ENCODE measurements around the gene URAD. TPM values are rescaled to one million over a fixed set of nuclear protein-coding genes. Genes with fewer than 3 reads are reported as not detected.

URAD gene
- total RNA-seq, 1 donor, result not detected

GRCh38 chr13:27928353-27928804, 60.1 kb downstream of the URAD start:
- H3K27me3 ChIP-seq (ENCODE audit: insufficient read depth, low read length), result peaks cover 77% of the 10 kb centered on the region
- no peak overlapping the region for H3K4me3 ChIP-seq (ENCODE audit: insufficient read depth, low read length)
- no peaks in the 10 kb centered on the region for H3K79me2 ChIP-seq (ENCODE audit: insufficient read depth, low read length)
- no peak for TF ChIP-seq CTCF (IDR thresholded peaks at IDR 0.05; ENCODE audit: extremely low read depth, low read depth, low read length)
- no peak overlapping the region for H3K4me2 ChIP-seq (ENCODE audit: insufficient read depth, low read length)
- H3K27ac ChIP-seq (ENCODE audit: low read depth, low read length), result no peak overlapping the region
- DNase-seq (ENCODE audit: insufficient read length, low spot score, missing footprints), result peak; percentile 84
- no peaks in the 10 kb centered on the region for H3K4me1 ChIP-seq (ENCODE audit: insufficient read depth, low read length)
- no peak overlapping the region for H2AFZ ChIP-seq (ENCODE audit: low read length)
- no peaks in the 10 kb centered on the region for H3K36me3 ChIP-seq (ENCODE audit: insufficient read depth, low read length)
- no peaks in the 10 kb centered on the region for H3K9me3 ChIP-seq (ENCODE audit: low read depth, low read length)
- H4K20me1 ChIP-seq (ENCODE audit: insufficient read depth, low read length), result no peaks in the 10 kb centered on the region

Small RNA genes lying within 50 kb of the gene (small RNA-seq; reads per million reads assigned to genes)
- gene ATP5F1EP2 (not detected), gene RN7SL272P (not detected)

Other genes starting within 250 kb of the URAD start
- gene GSX1, start 196.2 kb downstream of the URAD start, total RNA-seq, result not detected in 2 replicates
- gene PDX1, start 68.7 kb downstream of the URAD start, total RNA-seq, result not detected in 2 replicates
- gene CDX2, start 19.4 kb downstream of the URAD start, total RNA-seq, result not detected in 2 replicates
- gene FLT3, start 111.9 kb upstream of the URAD start, total RNA-seq, result not detected in 2 replicates
- 27.5 and 31.8 TPM in 2 replicates for gene PAN3, start 149.9 kb upstream of the URAD start, total RNA-seq